Activated T-cell treated with anti-CD3 and anti-CD28 coated beads for 24 hours (primary cell): ENCODE data around the gene AQP6.

ENCODE experiments used
- DNase-seq: peaks from one replicate; pipeline ENCODE4 v3.0.0-alpha.2; 2020; ENCODE audit warnings: low read depth

The AQP6 gene

GRCh38 chr12:49943625-49943960 lies 29.2 kb upstream of the AQP6 start:
- DNase-seq: no peak

GRCh38 chr12:49944046-49944445 lies 28.7 kb upstream of the AQP6 start:
- DNase-seq: no peak

DNA sequence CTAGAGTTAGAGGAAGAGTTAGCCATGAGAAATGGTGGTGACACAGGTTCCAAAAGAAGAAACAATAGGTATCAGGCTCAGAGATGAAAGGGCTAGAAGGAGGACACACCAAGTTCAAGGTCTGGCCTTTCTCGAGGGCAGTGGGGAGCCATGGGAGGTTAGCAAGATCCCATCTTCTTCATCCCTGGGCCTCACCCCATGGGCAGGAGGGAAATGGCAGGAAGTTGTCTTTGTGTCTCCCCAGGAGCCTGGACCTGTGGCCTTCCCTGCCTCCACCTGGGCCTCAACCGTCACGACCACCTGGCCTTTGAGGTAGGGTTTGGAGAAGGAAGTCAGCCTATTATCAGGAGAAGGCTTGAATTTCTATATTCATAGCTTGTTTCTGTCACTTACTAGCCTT lies 28.0 kb upstream of the AQP6 start:
- DNase-seq: no peak

GRCh38 chr12:49945394-49946080 lies 27.2 kb upstream of the AQP6 start:
- DNase-seq: peak; percentile 83

DNA sequence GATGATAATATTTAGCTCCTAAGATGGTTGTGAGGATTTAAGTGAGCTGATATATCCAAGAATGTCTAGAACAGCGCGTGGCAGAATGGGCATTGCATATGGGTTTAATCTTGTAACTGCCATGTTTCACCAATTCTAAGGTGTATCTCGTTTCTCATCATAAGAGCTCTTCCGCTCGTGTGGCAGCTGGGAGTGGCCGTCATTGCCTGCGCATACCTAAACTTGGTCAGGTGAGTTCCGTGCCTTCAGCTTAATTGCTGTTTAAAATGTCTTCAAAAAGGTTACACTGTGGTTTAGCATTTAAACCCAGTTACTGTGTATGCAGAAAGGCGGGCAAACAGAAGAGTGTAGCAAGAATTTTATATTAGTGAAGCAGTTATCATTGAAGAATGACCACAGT lies 26.7 kb upstream of the AQP6 start:
- DNase-seq: no peak

GRCh38 chr12:49946497-49946896 lies 26.2 kb upstream of the AQP6 start:
- DNase-seq: no peak

DNA sequence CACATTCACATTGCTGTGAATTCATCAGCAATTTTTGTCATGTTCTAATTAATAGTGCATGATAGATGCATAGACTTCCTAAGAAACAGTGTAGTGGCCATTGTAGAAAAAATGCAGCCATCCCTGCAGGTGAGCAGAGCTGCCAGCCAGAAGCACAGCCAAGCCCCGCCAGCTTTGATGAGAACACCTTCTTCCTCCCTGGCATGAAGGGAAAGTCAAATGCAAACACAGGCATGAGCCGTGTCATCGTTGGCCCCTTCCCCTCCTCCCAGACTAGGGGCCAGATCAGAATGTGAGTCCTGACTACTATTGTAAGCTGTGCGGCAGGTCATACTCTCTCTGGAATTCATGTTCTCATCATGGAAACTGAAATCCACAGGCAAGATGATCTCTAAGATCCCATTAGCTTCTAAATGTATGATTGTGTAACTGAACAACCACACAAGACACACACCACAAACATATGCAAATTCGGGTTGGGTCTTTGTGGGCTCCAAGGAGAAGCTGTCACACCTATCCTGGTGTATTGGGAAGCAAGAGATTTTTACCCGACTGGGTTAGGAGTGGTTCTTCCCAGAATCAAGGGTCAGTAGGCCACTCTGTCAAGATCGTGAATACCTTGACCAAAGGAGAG lies 25.0 kb upstream of the AQP6 start:
- no peak for DNase-seq

GRCh38 chr12:49948866-49949845 lies 23.6 kb upstream of the AQP6 start:
- DNase-seq: no peak

GRCh38 chr12:49949866-49950265 lies 22.9 kb upstream of the AQP6 start:
- DNase-seq: no peak

- no peak for DNase-seq
These were observed 22.2 kb upstream of the AQP6 start, which contains the start of gene AQP2 for GRCh38 chr12:49950273-49951251. AQP2 (plus strand) TSS chr12:49950737; CDS start chr12:49950831, 94 bp downstream.

- DNase-seq: no peak
These were observed 21.1 kb upstream of the AQP6 start for GRCh38 chr12:49951411-49952240.

DNA sequence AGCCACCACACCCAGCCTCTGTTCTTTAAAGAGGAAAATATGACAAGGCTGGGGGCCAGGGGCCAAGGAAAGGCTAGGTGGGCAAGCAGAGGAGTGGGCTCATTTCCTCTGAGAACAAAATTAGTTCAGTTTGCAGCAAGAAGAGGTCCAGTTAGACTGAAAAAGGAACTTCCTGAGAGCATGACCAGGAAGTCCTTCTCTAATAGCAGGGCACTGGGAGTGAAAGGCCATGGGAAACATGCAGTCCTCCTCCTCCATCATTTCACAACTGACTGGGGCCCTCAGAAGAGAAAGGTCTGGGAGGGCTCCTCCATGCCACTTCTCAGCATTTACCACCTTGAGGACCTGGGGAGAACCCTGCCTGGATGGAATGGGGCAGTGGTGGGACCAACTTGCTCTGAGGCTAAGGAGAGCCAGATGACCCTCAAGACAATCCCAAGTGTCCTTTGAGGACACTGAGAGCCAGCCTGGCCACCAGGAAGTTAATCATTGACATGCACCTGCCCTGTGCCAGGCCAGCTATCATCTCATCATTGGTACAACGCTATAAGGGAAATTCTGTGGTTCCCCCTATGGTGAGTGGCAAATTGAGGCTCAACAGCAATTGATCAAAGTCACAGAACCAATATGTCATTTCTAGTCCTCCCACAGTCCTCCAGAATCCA lies 20.2 kb upstream of the AQP6 start:
- no peak for DNase-seq

DNA sequence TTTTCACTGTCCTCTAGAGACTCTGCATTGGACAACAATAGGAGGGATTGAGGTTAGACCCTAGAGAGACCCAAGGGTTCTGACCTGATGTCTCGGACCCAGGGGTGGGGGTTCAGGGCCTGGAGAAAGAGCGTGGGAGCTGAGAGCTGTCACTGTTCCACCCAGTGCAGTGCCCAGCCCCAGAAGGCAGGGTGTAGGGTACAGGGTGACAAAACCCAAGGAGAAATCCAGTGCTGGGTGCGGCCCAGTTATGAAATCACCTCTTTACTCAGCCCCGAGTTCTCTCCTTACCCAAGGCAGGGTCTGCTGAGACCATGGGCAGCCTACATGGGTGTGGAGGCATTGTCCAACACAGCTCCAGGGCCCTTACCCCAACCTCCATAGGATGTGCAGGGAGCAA lies 19.6 kb upstream of the AQP6 start:
- no peak for DNase-seq

DNA sequence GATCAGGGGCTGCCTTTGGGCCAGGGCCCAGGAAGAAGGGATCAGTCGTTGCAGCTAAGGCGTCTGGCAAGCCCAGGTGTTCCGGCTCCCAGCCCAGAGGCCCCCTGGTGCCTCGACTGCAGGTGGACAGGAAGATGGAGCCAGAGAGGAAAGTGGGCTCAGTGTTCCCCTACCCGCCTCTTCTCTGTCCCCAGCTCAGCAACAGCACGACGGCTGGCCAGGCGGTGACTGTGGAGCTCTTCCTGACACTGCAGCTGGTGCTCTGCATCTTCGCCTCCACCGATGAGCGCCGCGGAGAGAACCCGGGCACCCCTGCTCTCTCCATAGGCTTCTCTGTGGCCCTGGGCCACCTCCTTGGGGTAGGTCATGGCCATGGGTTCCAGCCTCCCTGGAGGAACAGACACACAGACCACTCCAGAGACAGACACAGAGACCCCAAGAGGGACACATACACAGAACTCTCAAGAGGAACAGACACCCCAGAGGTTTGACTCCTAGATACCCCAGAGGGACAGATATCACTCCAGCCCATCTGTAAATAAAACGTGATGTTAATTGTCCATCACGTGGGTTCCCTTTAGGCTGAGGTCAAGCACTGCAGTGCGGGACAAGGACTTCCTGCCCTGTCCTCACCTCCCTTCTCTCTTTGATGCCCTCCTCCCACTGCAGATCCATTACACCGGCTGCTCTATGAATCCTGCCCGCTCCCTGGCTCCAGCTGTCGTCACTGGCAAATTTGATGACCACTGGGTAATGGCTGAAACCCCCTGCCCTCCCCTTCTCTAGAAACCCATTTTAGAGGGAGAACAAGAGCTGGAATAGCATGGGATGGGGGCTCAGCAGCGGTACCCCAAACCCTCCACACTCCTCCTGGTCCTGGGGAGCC lies 18.5 kb upstream of the AQP6 start:
- DNase-seq: no peak

DNA sequence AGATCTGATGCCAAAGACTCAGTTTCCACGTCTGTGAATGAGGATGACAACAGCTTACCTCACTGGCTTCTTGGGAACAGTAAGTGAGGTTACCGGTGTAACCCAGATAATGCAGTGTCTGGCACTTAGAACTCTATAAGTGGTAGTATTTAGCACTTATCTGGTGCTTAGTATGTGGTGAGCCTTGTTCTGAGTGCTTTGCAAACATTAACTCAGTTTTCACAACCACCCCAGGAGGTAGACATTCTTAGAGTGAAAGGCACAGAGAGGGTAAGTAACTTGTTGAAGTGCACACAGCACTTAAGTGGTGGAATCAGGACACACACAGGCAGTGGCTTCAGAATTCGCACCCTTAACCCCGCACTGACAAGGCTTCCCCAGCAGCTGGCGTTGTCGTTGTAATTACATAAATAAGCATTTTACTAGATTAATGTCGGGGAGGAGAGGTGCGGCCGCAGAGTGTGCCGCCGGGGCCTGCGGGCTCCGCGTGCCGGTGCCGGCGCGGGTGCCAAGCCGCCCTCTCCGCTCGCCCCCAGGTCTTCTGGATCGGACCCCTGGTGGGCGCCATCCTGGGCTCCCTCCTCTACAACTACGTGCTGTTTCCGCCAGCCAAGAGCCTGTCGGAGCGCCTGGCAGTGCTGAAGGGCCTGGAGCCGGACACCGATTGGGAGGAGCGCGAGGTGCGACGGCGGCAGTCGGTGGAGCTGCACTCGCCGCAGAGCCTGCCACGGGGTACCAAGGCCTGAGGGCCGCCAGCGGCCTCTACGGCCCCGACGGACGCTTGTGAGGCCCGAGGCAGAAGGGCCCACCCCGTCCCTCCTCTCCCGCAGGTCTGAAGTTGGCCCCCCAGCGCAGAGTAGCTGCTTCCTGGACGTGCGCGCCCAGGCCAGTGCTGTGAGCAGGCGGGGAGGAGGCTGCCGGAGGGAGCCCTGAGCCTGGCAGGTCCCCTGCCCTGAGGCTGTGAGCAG lies 17.6 kb upstream of the AQP6 start:
- no peak for DNase-seq

DNA sequence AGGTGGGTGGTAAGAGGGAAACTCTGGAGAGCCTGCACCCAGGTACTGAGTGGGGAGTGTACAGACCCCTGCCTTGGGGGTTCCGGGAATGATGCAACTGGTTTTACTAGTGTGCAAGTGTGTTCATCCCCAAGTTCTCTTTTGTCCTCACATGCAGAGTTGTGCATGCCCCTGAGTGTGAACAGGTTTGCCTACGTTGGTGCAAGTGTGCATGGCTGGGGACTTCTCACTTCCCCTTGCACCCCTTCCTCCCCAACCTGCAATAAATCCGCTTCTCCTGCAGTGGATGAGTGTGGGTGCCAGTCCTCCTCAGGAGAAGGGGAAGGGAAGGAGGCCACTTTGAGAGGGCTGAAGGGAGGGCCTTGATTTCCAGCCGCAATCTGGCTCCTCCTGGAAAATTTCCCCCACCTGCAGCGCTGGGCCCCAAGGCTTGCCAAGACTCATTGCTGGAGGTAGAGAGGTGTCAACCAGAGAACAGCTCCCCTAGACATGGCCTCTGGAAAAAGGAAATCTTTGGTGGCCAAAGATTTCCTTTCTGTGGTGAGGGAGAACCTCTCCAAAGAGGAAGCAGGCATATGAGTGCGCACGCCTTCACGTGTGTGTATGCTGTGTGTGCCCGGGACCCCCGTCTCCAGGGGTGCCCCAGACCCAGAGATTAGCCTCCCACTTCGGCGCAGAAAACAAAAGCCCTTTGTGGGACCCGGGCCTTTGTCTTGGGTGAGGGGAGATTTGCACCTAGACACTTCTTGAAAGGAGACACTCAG lies 16.7 kb upstream of the AQP6 start:
- DNase-seq: no peak
